Right atrium auricular region (tissue), 2 donors: ENCODE results near the gene NPPA. TPM values are rescaled to one million over a fixed set of nuclear protein-coding genes. Genes with fewer than 3 reads are reported as not detected.
A peak's percentile ranks its signal among the peaks of the same experiment; 100 is the strongest.

Experiments used
- DNase-seq: peaks from one replicate; pipeline ENCODE4 v3.0.0-alpha.2; 2019; ENCODE audit warnings: low spot score
- H3K27ac ChIP-seq, 2 donors: fragments of 200-600 bp; sonication (generic); 1 replicate in 1 of 2; 2 replicates in 1 of 2; pipeline ENCODE4 v1.5.1; 2016 to 2019
- H3K27me3 ChIP-seq, 2 donors: fragments of 200-600 bp; sonication (generic); one replicate each; pipeline versions ENCODE4 v1.5.1 to v1.6.0; 2017 to 2019
- H3K36me3 ChIP-seq: fragments of 200-600 bp; sonication (generic); one replicate; pipeline ENCODE4 v1.5.1; 2016
- H3K4me1 ChIP-seq, 2 donors: fragments of 200-600 bp; sonication (generic); one replicate each; pipeline versions ENCODE4 v1.5.1 to v1.6.0; 2017 to 2019
- H3K4me3 ChIP-seq, 2 donors: fragments of 200-600 bp; sonication (generic); 1 replicate in 1 of 2; 2 replicates in 1 of 2; pipeline ENCODE4 v1.5.1; 2017 to 2019; ENCODE audit warnings: mild to moderate bottlenecking in 1 of 2, moderate library complexity in 1 of 2
- H3K9me3 ChIP-seq, 2 donors: fragments of 200-600 bp; sonication (generic); one replicate each; pipeline ENCODE4 v1.5.1; 2019
- CTCF ChIP-seq, 2 donors: fragments of 200-600 bp; sonication (generic); IDR thresholded peaks; one replicate each; pipeline ENCODE4 v1.5.1; 2019; ENCODE audit warnings: antibody characterized with exemption in 2 of 2
- total RNA-seq, 2 donors: library from RNA; depleted of rRNA; stranded (reverse); fragments of >200 nt; gene quantifications; one replicate each; pipeline ENCODE4 v1.1.0, GENCODE V29; 2016

NPPA gene
- total RNA-seq, 2 donors from 2014 or later: 98,870 to 132,613 TPM

GRCh38 chr1:11872545-11872944 is 25.0 kb upstream of the NPPA start:
- Histone ChIP-seq H3K27ac (peak overlapping the region in 1 of 2 donors; percentile 77), H3K27me3 (no peaks in the 10 kb centered on the region), H3K36me3 (no peaks in the 10 kb centered on the region), H3K9me3 (no peaks in the 10 kb centered on the region), H3K4me1 (peaks cover 0 to 45% of the 10 kb centered on the region in 2 donors), H3K4me3 (no peak overlapping the region)
- DNase-seq: no peak
- TF ChIP-seq CTCF (IDR thresholded peaks at IDR 0.05): no peak

GRCh38 chr1:11869650-11870207 is 22.1 kb upstream of the NPPA start:
- H3K4me1 ChIP-seq: peaks cover 0 to 25% of the 10 kb centered on the region in 2 donors
- H3K4me3 ChIP-seq: no peak overlapping the region
- H3K9me3 ChIP-seq: no peaks in the 10 kb centered on the region
- no peak overlapping the region for H3K27ac ChIP-seq
- no peaks in the 10 kb centered on the region for H3K27me3 ChIP-seq
- no peak for TF ChIP-seq CTCF (IDR thresholded peaks at IDR 0.05)
- no peak for DNase-seq
- H3K36me3 ChIP-seq: no peaks in the 10 kb centered on the region

- no peak overlapping the region for H3K27ac ChIP-seq
- DNase-seq: no peak
- no peak overlapping the region for H3K4me3 ChIP-seq
- TF ChIP-seq CTCF (IDR thresholded peaks at IDR 0.05): no peak
- H3K9me3 ChIP-seq: no peaks in the 10 kb centered on the region
- H3K36me3 ChIP-seq: no peaks in the 10 kb centered on the region
- H3K27me3 ChIP-seq: no peaks in the 10 kb centered on the region
- peaks cover 0 to 19% of the 10 kb centered on the region in 2 donors for H3K4me1 ChIP-seq
Measured at GRCh38 chr1:11869104-11869503, 21.5 kb upstream of the NPPA start.

- Histone ChIP-seq H3K4me3 (no peak overlapping the region), H3K36me3 (no peaks in the 10 kb centered on the region), H3K9me3 (no peaks in the 10 kb centered on the region), H3K27ac (no peak overlapping the region), H3K4me1 (peaks cover 0 to 14% of the 10 kb centered on the region in 2 donors), H3K27me3 (no peaks in the 10 kb centered on the region)
- DNase-seq: no peak
- no peak for TF ChIP-seq CTCF (IDR thresholded peaks at IDR 0.05)
Measured at GRCh38 chr1:11868331-11868980, 20.9 kb upstream of the NPPA start.

GRCh38 chr1:11862890-11863289 is 15.3 kb upstream of the NPPA start:
- Histone ChIP-seq H3K27me3 (peaks cover 0 to 4% of the 10 kb centered on the region in 2 donors), H3K9me3 (no peaks in the 10 kb centered on the region), H3K27ac (no peak overlapping the region), H3K36me3 (peaks cover 7% of the 10 kb centered on the region), H3K4me3 (no peak overlapping the region), H3K4me1 (peaks cover 0 to 8% of the 10 kb centered on the region in 2 donors)
- no peak for DNase-seq
- no peak for TF ChIP-seq CTCF (IDR thresholded peaks at IDR 0.05)
